GM12878 (cell line): Measurements from ENCODE around the gene UBE2G2.

Experiments used
- CREM ChIP-seq: IDR thresholded peaks from 2 replicates; pipeline ENCODE4 v1.6.1; 2014; ENCODE audit warnings: antibody characterized with exemption, low read depth
- EZH2 ChIP-seq: IDR thresholded peaks from 2 replicates; pipeline ENCODE4 v1.6.1; 2012; ENCODE audit warnings: low read depth, mild to moderate bottlenecking, control low read depth, inconsistent platforms, low read length, borderline replicate concordance; ENCODE audit not compliant: control insufficient read depth
- MYC ChIP-seq: IDR thresholded peaks from 2 replicates; pipeline ENCODE4 v1.6.1; 2011; ENCODE audit warnings: mild to moderate bottlenecking, low read length, moderate library complexity, inconsistent platforms; ENCODE audit not compliant: insufficient read depth, insufficient replicate concordance, insufficient read length, severe bottlenecking
- POLR2A ChIP-seq: IDR thresholded peaks from 2 replicates; pipeline ENCODE4 v1.6.1; 2011; ENCODE audit warnings: low read depth, mild to moderate bottlenecking, low read length
- SMAD1 ChIP-seq: fragments of 450-650 bp; IDR thresholded peaks from 2 replicates; pipeline ENCODE4 v1.6.1; 2018; ENCODE audit warnings: mild to moderate bottlenecking, low read depth; ENCODE audit not compliant: partially characterized antibody
- SRF ChIP-seq, 2 experiments: IDR thresholded peaks; 2 replicates each; pipeline ENCODE4 v1.6.1; 2011; ENCODE audit warnings: low read depth in 2 of 2, low read length in 2 of 2, mild to moderate bottlenecking in 1 of 2, moderate library complexity in 1 of 2
- TF ChIP-seq, protein P1 (sequence below), 3 experiments: IDR thresholded peaks in 2 of 3; conservative IDR thresholded peaks in 1 of 3; 2 replicates each; pipeline ENCODE4 v1.5.1; 2011; ENCODE audit warnings: low read depth in 3 of 3, low read length in 3 of 3, mild to moderate bottlenecking in 3 of 3, control low read depth in 2 of 3, moderate library complexity in 2 of 3, inconsistent platforms in 1 of 3, mixed read lengths in 1 of 3; ENCODE audit not compliant: control insufficient read depth in 2 of 3, insufficient read depth in 1 of 3; ENCODE audit errors: extremely low read depth in 1 of 3

DNA sequence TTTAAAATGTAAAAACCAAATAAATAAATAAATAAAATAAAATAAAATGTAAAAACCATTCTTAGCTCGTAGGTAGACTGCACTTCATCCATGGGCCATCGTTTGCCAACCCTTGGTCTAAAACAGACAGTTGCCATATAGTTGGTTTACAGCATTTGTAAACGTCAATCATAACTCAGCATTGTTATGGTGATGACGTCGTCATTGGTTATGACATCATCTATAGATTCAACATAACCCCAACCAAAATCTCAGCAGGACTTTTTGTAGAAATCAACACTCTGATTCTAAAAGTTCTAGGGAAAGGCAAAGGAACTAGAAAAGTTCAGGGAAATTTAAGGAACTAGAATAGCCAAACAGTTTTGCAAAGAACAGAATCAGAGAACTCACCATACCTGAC is 32.0 kb upstream of the UBE2G2 start:
- TF ChIP-seq SMAD1 = no peak
- TF ChIP-seq, protein P1, sequence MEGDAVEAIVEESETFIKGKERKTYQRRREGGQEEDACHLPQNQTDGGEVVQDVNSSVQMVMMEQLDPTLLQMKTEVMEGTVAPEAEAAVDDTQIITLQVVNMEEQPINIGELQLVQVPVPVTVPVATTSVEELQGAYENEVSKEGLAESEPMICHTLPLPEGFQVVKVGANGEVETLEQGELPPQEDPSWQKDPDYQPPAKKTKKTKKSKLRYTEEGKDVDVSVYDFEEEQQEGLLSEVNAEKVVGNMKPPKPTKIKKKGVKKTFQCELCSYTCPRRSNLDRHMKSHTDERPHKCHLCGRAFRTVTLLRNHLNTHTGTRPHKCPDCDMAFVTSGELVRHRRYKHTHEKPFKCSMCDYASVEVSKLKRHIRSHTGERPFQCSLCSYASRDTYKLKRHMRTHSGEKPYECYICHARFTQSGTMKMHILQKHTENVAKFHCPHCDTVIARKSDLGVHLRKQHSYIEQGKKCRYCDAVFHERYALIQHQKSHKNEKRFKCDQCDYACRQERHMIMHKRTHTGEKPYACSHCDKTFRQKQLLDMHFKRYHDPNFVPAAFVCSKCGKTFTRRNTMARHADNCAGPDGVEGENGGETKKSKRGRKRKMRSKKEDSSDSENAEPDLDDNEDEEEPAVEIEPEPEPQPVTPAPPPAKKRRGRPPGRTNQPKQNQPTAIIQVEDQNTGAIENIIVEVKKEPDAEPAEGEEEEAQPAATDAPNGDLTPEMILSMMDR (IDR thresholded peaks at IDR 0.05 in 2 of 3, conservative IDR thresholded peaks at IDR 0.05 in 1 of 3; ENCODE audit: control insufficient read depth in 2 of 3, extremely low read depth in 1 of 3, insufficient read depth in 1 of 3, low read depth in 3 of 3, low read length in 3 of 3) = no peak
- TF ChIP-seq MYC = no peak
- TF ChIP-seq POLR2A = no peak
- TF ChIP-seq SRF (IDR thresholded peaks at IDR 0.05; ENCODE audit: low read depth in 2 of 2, low read length in 2 of 2) = no peak
- no peak for TF ChIP-seq EZH2
- TF ChIP-seq CREM = no peak
